ENCODE results near the gene CES2.
"Not testable (repeated sequence)": the region's sequence is repeated elsewhere in the genome, so short reads cannot be mapped to it uniquely, and the experiment has no call there.

The CES2 gene

GRCh38 chr16:66935314-66936011 lies at the start of gene CES2:
CES2 (plus strand) TSS chr16:66935516; CDS start chr16:66935636, 120 bp downstream.
- no peak for DNase-seq (ENCODE audit: low spot score)

- no peak for DNase-seq (ENCODE audit: low spot score)
Measured at GRCh38 chr16:66886321-66886720, 49.0 kb upstream of the CES2 start.

GRCh38 chr16:66886914-66887313 lies 48.4 kb upstream of the CES2 start:
- no peak for DNase-seq (ENCODE audit: low spot score)

GRCh38 chr16:66888647-66889615 lies 46.4 kb upstream of the CES2 start:
- no peak for DNase-seq (ENCODE audit: low spot score)

GRCh38 chr16:66889622-66890021 lies 45.7 kb upstream of the CES2 start:
- no peak for DNase-seq (ENCODE audit: low spot score)

GRCh38 chr16:66890799-66891198 lies 44.5 kb upstream of the CES2 start:
- DNase-seq (ENCODE audit: low spot score), result no peak

- no peak for DNase-seq (ENCODE audit: low spot score)
Measured at GRCh38 chr16:66891360-66891759, 44.0 kb upstream of the CES2 start.

GRCh38 chr16:66891797-66892196 lies 43.5 kb upstream of the CES2 start:
- DNase-seq (ENCODE audit: low spot score), result no peak

GRCh38 chr16:66894055-66894454 lies 41.3 kb upstream of the CES2 start:
- DNase-seq (ENCODE audit: low spot score), result no peak

- DNase-seq (ENCODE audit: low spot score), result peak; percentile 63
Measured at GRCh38 chr16:66894948-66895688, 40.2 kb upstream of the CES2 start.

- no peak for DNase-seq (ENCODE audit: low spot score)
Measured at GRCh38 chr16:66895689-66895979, 39.7 kb upstream of the CES2 start.

GRCh38 chr16:66895999-66896398 lies 39.3 kb upstream of the CES2 start:
- no peak for DNase-seq (ENCODE audit: low spot score)

GRCh38 chr16:66896682-66897081 lies 38.6 kb upstream of the CES2 start:
- not testable (repeated sequence) for DNase-seq (ENCODE audit: low spot score)

- DNase-seq (ENCODE audit: low spot score), result no peak
Measured at GRCh38 chr16:66898207-66898606, 37.1 kb upstream of the CES2 start.

GRCh38 chr16:66898933-66899309 lies 36.4 kb upstream of the CES2 start:
- DNase-seq (ENCODE audit: low spot score), result no peak

- DNase-seq (ENCODE audit: low spot score), result no peak
Measured at GRCh38 chr16:66899310-66899944, 35.9 kb upstream of the CES2 start.

GRCh38 chr16:66899945-66900710 lies 35.2 kb upstream of the CES2 start:
- DNase-seq (ENCODE audit: low spot score), result no peak

GRCh38 chr16:66900721-66901441 lies 34.4 kb upstream of the CES2 start:
- no peak for DNase-seq (ENCODE audit: low spot score)

GRCh38 chr16:66901626-66902025 lies 33.7 kb upstream of the CES2 start:
- no peak for DNase-seq (ENCODE audit: low spot score)

GRCh38 chr16:66902648-66903543 lies 32.4 kb upstream of the CES2 start:
- no peak for DNase-seq (ENCODE audit: low spot score)

All from HuH-7 (cell line).